Gastroesophageal sphincter (tissue), 4 donors: ENCODE measurements around the gene TNFSF11. TPM values are rescaled to one million over a fixed set of nuclear protein-coding genes. Genes with fewer than 3 reads are reported as not detected.

Source experiments
- ATAC-seq: fragments of 150-250 bp; one replicate; pipeline ENCODE4 v1.9.1; 2016; ENCODE audit warnings: mild to moderate bottlenecking, moderate library complexity
- H3K27ac ChIP-seq, 4 donors: fragments of 200-600 bp; sonication (generic) in 3 of 4; 1 replicate in 3 of 4; 2 replicates in 1 of 4; pipeline ENCODE4 v1.5.1; 2016 to 2019
- H3K27me3 ChIP-seq: fragments of 200-600 bp; sonication (generic); one replicate; pipeline ENCODE4 v1.5.1; 2019
- H3K36me3 ChIP-seq, 2 donors: fragments of 200-600 bp; sonication (generic); one replicate each; pipeline ENCODE4 v1.5.1; 2019; ENCODE audit warnings: control low read depth in 1 of 2
- H3K4me1 ChIP-seq, 3 donors: fragments of 200-600 bp; sonication (generic); 1 replicate in 2 of 3; 2 replicates in 1 of 3; pipeline ENCODE4 v1.5.1; 2016 to 2019; ENCODE audit warnings: control low read depth in 2 of 3
- H3K4me3 ChIP-seq, 2 donors: fragments of 200-600 bp; sonication (generic); one replicate each; pipeline ENCODE4 v1.5.1; 2019; ENCODE audit warnings: mild to moderate bottlenecking in 1 of 2, moderate library complexity in 1 of 2
- H3K9me3 ChIP-seq, 3 donors: fragments of 200-600 bp; sonication (generic); one replicate each; pipeline ENCODE4 v1.5.1; 2017 to 2019; ENCODE audit warnings: control low read depth in 2 of 3
- EP300 ChIP-seq: sonication (generic); formaldehyde crosslinking; IDR thresholded peaks from one replicate; pipeline ENCODE4 v1.6.1; 2017; ENCODE audit warnings: antibody characterized with exemption, mild to moderate bottlenecking
- POLR2A ChIP-seq, 2 donors: fragments of 450-650 bp; IDR thresholded peaks; one replicate each; pipeline ENCODE4 v1.6.1; 2017; ENCODE audit warnings: antibody characterized with exemption in 2 of 2, mild to moderate bottlenecking in 2 of 2, moderate library complexity in 1 of 2
- POLR2AphosphoS5 ChIP-seq: sonication (generic); formaldehyde crosslinking; IDR thresholded peaks from one replicate; pipeline ENCODE4 v1.6.1; 2017; ENCODE audit warnings: antibody characterized with exemption
- WGBS, 2 donors: methylation state at CpG; one replicate each; pipeline ENCODE4 v1.1.5; 2018; ENCODE audit warnings: low coverage in 1 of 2; 5-methylcytosine and 5-hydroxymethylcytosine counted together
- total RNA-seq, 4 donors: library from RNA; depleted of rRNA; stranded (reverse); fragments of >200 nt; gene quantifications; one replicate each; pipeline ENCODE4 v1.1.0, GENCODE V29; 2016
- TF ChIP-seq, protein P1 (sequence below), 4 experiments: fragments of 200-600 bp in 2 of 4; fragments of 450-650 bp in 2 of 4; sonication (generic) in 1 of 4; IDR thresholded peaks; one replicate each; pipeline ENCODE4 v1.5.1; 2017 to 2019; ENCODE audit warnings: antibody characterized with exemption in 4 of 4, mild to moderate bottlenecking in 2 of 4, moderate library complexity in 2 of 4

The TNFSF11 gene
- total RNA-seq, 4 donors from 2014 or later, result 0.59 TPM; not detected in 3

DNA sequence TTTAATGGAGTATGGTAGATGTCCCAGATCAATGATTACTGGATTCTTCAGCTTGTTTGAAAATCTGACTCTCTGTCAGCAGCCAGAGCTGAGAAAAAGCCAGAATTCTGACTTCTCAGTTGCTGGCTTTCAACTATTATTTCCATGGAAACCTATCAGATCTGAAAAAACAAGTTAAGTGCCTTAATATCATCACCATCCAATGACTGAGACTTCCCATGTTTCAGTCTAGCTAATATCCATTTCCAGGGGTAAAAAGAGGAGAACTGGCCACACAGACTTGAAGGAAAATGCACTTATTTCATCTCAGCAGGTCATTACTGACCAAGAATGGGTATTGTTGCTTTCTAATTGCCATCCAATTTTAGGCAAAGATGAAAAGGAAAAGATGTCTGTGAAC lies 75.2 kb downstream of the TNFSF11 start:
- H3K9me3 ChIP-seq, result no peaks in the 10 kb centered on the region
- ATAC-seq, result no peak
- TF ChIP-seq POLR2A (IDR thresholded peaks at IDR 0.05) (no peak), EP300 (no peak), POLR2AphosphoS5 (no peak)
- TF ChIP-seq, protein P1, sequence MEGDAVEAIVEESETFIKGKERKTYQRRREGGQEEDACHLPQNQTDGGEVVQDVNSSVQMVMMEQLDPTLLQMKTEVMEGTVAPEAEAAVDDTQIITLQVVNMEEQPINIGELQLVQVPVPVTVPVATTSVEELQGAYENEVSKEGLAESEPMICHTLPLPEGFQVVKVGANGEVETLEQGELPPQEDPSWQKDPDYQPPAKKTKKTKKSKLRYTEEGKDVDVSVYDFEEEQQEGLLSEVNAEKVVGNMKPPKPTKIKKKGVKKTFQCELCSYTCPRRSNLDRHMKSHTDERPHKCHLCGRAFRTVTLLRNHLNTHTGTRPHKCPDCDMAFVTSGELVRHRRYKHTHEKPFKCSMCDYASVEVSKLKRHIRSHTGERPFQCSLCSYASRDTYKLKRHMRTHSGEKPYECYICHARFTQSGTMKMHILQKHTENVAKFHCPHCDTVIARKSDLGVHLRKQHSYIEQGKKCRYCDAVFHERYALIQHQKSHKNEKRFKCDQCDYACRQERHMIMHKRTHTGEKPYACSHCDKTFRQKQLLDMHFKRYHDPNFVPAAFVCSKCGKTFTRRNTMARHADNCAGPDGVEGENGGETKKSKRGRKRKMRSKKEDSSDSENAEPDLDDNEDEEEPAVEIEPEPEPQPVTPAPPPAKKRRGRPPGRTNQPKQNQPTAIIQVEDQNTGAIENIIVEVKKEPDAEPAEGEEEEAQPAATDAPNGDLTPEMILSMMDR (IDR thresholded peaks at IDR 0.05), result no peak
- no peaks in the 10 kb centered on the region for H3K36me3 ChIP-seq
- H3K27me3 ChIP-seq, result peaks cover 4% of the 10 kb centered on the region
- H3K27ac ChIP-seq, result no peak overlapping the region
- no peak overlapping the region for H3K4me3 ChIP-seq
- H3K4me1 ChIP-seq, result no peaks in the 10 kb centered on the region

DNA sequence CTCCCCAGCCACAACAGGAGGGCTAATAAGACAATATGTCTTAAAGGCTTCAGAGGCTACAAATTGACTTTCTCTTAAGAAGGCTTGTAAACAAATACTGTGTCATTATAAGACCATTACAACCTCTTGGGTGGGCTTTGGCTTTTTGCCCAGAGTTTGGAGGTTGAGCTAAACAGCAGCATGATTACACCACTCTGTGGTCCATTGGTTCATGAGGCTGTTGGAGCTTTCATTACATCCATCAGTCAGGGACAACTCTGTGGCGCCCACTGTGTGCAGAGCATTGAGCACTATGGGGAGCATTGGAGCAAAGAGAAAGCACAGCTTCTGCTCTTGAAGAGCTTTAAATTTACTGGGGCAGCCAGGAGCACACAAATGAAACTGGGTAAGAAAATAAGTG lies 75.9 kb downstream of the TNFSF11 start:
- 83% methylated on average over 1 of the region's 1 CpG; no CpG with 5 or more reads in 1 of the 2 donors for WGBS, 2 donors
- Histone ChIP-seq H3K27me3 (peaks cover 4% of the 10 kb centered on the region), H3K4me1 (no peaks in the 10 kb centered on the region), H3K27ac (no peak overlapping the region), H3K4me3 (no peak overlapping the region), H3K36me3 (no peaks in the 10 kb centered on the region), H3K9me3 (no peaks in the 10 kb centered on the region)
- ATAC-seq, result no peak
- TF ChIP-seq POLR2AphosphoS5 (no peak), EP300 (no peak), POLR2A (IDR thresholded peaks at IDR 0.05) (no peak)
- TF ChIP-seq, protein P1 (IDR thresholded peaks at IDR 0.05), result no peak

DNA sequence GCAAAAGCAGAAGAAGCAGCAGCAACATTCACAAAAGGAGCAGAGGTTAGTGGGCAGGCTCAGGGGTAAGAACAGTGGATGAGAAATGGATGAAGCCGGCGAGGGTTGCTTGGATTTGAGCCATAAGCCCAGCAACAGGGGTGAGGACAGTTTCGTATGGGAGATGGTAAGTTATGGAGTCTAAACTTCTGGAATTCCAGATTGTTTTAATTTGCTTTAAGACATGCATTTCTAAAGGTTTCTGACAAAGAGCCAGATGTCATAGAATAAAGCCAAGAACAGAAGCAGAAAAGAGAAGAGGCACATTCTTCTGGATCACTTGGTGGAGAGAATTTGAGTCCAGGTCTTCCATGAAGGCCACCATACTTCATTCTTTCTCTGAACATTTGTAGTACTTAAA lies 76.6 kb downstream of the TNFSF11 start:
- no peak for TF ChIP-seq EP300
- no peak for TF ChIP-seq POLR2AphosphoS5
- 35 to 47% methylated on average over 3 of the region's 3 CpGs for WGBS, 2 donors
- Histone ChIP-seq H3K27me3 (peaks cover 4% of the 10 kb centered on the region), H3K4me1 (no peaks in the 10 kb centered on the region), H3K36me3 (no peaks in the 10 kb centered on the region), H3K9me3 (no peaks in the 10 kb centered on the region), H3K4me3 (no peak overlapping the region), H3K27ac (no peak overlapping the region)
- ATAC-seq, result no peak

DNA sequence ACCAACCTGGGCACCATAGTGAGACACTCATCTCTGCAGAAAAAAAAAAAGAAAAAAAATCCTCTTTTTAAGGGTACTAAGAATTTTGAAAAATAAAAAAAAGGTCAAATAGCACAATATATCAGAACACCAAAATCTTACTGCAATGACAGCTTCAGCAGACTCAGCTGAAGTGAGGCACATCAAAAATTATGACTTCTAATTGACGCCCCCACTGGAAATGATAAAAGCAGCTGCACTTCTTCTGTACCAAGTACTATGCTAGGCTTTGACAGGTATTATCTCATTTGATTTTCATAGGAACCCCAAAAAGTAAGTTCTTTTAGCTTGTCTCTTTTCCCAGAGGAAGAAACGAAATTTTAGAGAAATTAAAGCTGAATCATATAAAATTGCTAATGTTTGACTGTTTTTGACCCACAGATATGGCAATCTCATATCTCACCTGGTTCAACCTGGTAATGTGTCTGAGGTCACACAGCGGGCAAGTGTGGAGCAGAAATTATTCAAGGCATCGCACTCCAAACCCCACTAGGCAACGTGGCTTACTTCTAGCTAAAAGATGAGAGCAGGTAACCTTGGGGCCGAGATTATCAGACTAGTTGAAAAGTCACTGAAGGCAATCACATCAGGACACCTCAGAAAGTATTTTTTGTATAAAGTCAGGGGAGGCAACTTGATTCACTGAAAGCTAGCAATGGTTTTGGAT lies 78.1 kb downstream of the TNFSF11 start:
- Histone ChIP-seq H3K27ac (no peak overlapping the region), H3K9me3 (no peaks in the 10 kb centered on the region), H3K36me3 (no peaks in the 10 kb centered on the region), H3K4me3 (no peak overlapping the region), H3K4me1 (no peaks in the 10 kb centered on the region), H3K27me3 (peaks cover 6% of the 10 kb centered on the region)
- TF ChIP-seq POLR2A (IDR thresholded peaks at IDR 0.05) (no peak), POLR2AphosphoS5 (no peak), EP300 (no peak)
- TF ChIP-seq, protein P1 (IDR thresholded peaks at IDR 0.05), result no peak
- no peak for ATAC-seq
- 79 to 92% methylated on average over 6 of the region's 6 CpGs for WGBS, 2 donors

DNA sequence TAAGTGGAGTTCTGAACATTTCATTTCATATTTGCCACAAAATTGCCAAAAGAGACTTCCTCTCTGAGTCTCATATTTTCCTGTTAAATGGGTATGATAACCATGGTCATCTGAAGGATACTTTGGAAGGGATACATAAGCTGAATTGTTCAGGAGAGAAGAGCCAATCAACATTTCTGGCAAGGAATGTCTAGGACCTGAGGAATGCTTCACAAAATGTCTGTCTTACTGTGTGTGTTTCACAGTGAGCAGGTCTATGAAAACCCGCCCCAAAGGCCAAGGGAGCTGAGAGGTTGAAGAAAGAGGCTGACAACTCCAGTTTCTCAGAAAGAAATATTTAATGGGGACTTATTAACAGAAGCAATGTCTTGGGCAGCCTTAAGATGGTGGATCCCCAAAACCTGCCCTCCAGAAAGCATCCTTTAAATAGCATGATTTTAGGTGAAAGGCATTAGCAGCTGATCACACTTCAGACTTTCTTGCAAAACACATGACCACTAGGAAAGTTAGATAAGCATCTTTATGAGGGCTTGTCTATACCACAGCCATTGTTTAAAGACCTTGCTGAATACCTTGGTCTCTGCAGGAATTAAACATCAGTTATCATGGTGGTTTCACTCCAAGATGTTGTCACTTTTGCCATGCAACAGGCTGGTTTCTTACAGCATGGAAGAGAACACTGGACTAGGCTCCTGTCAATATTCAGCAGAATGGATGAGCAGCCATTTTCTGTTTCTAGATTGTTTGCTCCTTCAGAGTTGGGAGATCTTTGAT lies 78.9 kb downstream of the TNFSF11 start:
- Histone ChIP-seq H3K36me3 (no peaks in the 10 kb centered on the region), H3K4me1 (no peaks in the 10 kb centered on the region), H3K9me3 (no peaks in the 10 kb centered on the region), H3K27ac (no peak overlapping the region), H3K27me3 (peaks cover 11% of the 10 kb centered on the region), H3K4me3 (no peak overlapping the region)
- WGBS, 2 donors, result 94 to 100% methylated on average over 1 of the region's 1 CpG
- TF ChIP-seq POLR2AphosphoS5 (no peak), EP300 (no peak), POLR2A (IDR thresholded peaks at IDR 0.05) (no peak)
- TF ChIP-seq, protein P1 (IDR thresholded peaks at IDR 0.05), result no peak
- no peak for ATAC-seq
